GOT3 (cell line): ENCODE measurements around the gene SLC28A1.

Source experiments
- DNase-seq: peaks from one replicate; lab custom pipeline; 2025; ENCODE audit warnings: mixed read lengths; lab: John Stamatoyannopoulos, UW

Gene SLC28A1

GRCh38 chr15:84938726-84939125, 54.3 kb downstream of the SLC28A1 start:
- DNase-seq = no peak

DNA sequence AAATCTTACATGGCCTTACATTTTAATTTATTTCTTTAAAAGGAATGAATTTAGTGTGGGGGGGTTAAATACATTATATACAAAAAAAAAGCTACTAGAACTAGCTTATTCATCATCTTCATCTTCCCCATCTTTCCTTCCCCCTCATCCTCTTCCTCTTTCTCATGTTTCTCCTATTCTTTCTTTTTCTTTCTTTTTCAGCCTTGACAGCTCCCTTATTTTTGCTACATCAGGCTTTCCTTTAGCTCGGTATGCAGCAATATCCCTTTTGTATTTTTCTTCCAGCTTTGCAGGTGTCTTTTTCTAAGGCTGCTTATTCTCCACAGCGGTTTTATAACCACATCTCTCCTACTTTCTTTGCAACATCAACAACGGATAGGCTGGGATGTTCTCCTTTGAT, 55.9 kb downstream of the SLC28A1 start:
- no peak for DNase-seq

GRCh38 chr15:84942456-84942855, 58.0 kb downstream of the SLC28A1 start:
- no peak for DNase-seq

DNA sequence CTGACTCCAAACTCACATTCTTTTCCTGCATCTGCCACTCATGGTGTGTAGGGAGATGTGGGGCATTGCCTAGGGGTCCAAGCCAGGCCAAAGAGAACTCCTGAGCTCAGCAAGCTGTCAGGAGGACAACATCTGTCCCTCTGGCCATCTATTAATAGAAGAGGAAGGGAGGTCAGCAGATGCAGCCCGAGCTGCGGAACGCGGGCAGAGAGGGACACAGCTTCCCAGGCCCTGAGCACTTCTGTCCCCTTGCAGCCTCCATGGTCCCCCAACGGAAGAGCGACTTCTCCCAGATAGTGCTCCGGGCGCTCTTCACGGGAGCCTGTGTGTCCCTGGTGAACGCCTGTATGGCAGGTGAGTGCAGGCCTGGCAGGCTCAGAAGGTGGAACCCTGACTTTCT, 59.8 kb downstream of the SLC28A1 start:
- DNase-seq = no peak

- no peak for DNase-seq
These were observed 60.4 kb downstream of the SLC28A1 start for GRCh38 chr15:84944861-84945260.

DNA sequence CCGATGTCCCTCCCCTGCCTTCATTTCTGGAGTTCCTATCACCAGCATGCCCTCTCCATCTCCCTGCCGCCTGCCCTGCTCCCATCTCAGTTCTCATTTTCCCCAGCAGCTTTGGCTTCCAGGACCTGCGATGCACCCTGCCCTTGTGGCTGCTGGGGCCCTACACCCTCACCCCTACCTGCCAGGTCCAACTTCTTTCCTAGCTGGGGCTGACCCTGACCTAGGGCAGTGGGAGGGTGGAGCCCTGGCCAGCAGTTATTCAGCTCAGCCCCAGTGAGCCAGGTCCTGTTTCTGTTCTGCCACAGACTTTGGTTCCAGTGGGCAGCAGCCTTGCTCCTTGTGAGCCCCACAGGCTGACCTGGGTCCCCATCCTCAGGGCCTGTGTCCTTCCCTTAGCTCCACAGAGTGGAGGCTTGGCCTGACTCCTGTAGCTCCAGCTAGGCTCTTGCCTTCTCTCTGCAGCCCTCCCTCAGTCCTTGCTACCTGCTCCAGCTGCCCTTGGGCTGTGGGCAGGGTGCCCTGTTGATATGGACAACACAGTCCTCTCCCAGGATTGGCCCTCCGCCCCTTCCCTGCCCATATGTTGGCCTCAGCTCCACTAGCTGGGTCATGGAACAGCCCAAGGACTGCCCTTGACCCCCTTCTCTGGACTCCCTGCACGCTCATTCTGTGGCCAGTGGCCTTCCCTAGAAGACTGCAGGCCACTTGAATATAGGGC, 62.5 kb downstream of the SLC28A1 start:
- no peak for DNase-seq

GRCh38 chr15:84947947-84948830, 63.7 kb downstream of the SLC28A1 start:
- no peak for DNase-seq

- DNase-seq = no peak
These were observed 64.6 kb downstream of the SLC28A1 start for GRCh38 chr15:84949043-84949442.

- DNase-seq = no peak
These were observed 65.5 kb downstream of the SLC28A1 start for GRCh38 chr15:84949845-84950569.

DNA sequence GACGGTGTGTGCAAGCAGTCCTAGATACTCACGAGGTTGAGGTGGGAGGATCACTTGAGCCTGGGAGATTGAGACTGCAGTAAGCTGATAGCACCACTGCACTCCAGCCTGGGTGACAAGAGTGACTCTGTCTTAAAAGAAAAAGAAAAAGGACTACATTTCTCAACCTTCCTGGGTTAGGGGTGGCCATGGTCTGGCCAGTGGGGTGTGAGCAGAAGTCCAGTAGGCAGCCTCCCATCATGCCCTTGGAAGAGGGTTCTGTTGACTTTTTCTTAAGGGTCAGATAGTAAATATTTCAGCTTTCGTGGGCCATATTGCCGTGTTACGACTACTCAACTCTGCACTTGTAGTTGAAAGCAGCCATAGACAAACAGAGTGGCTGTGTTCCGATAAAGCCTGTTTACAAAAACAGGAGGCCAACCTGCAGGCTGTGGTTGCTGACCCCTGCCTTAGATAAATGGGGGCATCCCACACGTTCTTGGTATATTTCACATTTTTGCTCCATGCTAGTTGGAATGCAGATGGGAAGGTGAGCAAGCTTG, 66.2 kb downstream of the SLC28A1 start:
- no peak for DNase-seq

DNA sequence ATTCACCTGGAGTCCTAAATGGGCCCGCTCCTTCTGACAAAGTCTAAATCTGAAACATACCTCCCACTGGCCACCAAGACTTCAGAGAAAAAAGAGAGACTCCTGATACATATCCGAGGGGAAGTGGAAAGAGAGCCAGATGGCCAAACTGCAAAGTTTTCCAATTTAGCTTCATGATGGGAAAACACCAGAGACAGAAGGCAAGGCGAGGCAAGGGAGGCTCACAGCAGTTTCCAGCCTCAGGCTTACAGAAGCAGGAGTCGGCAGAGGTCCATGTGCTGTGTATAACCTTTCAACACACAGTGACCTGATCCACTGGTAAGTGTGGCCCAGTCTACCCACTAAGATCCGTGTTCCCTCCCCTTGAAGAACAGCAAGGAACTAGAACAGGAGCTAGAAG, 67.3 kb downstream of the SLC28A1 start:
- no peak for DNase-seq

DNA sequence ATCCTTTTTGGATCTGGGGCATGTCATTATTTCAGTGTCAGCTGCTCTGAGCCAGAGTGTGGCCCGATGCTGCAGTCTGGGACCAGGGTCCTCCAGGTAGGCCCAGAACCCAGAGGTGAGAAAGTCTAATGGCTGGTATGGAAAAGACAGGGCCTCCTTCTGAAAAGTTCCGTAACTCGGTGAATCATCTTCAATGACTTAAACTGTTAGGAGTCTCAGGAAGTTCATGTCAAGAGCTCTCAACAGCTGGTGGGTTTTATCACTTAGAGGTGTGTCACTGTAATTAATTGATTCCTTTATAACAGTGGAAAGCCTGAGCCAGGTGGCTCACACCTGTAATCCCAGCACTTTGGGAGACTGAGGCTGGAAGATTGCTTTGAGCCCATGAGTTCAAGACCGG, 68.7 kb downstream of the SLC28A1 start:
- DNase-seq = no peak

DNA sequence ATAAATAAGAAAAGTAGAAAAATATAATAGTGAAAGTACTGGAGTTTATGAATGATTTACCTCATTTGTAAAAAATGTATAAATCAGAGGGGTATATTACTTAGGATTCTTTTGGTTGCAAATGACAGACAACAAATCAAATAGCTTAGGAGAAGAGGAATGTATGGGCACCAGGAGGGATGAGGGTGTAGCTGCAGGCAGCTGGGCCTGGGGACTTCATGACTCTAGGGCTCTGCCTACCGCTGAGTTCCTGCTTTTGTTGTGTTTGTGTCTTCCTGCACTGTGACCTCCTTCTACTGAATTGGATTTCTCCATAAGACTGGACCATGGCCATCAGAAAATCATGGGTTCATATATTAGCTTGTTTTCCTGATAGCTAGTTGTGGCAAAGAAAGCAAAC, 69.3 kb downstream of the SLC28A1 start:
- no peak for DNase-seq

- DNase-seq = no peak
These were observed 70.8 kb downstream of the SLC28A1 start for GRCh38 chr15:84955089-84955848.

- DNase-seq = no peak
These were observed 71.7 kb downstream of the SLC28A1 start for GRCh38 chr15:84956199-84956598.

DNA sequence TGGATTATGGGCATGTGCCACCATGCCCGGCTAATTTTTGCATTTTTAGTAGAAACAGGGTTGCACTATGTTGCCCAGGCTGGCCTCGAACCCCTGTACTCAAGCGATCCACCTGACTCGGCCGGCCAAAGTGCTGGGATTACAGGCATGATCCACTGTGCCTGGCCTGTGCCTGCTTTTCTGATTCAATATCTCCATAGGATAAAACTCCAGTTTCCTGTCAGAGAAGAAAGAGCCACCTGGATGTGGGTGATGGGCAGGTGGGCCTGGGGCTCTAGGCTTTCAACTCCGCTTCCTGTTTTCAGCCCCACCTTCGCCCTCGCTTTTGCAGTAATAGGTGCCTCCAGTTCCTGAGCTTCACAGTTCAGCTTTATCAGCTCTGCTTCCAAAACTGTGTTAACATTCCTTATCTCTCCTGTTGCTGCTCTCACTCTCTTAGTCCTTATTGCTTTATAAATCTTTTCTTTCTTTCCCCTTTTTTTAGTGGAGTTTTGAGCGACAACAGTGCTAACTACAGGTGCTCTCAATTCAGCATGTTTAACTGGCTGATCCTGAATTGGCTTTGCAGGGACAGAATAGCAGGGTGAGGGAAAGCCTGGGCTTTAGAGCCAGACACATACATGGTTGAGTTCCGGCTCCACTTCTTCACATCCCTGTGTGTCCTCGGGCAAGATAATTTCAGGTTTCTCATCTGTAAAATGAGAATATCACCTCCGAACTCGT, 76.1 kb downstream of the SLC28A1 start:
- DNase-seq = no peak

- no peak for DNase-seq
These were observed 76.6 kb downstream of the SLC28A1 start for GRCh38 chr15:84961114-84961452.

DNA sequence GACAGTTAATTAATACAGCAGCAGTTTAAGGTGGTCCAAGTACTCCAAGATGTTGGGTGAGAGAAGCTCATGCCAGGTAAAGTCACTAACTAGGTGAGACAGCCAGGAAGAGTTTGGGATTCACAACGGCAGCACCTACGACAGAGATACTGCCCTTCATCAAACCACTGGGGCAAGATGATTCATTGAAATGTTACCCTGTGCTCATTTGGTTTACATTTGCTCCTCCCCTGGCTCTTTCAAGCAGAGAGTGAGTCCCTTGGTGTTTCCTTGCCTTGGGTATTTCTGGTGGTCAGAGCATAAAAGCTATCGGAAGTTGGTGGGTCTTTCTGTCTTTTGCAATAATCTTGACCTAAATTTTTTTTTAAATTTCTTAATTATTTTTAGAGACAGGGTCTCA, 77.2 kb downstream of the SLC28A1 start:
- DNase-seq = no peak

- DNase-seq = no peak
These were observed 78.5 kb downstream of the SLC28A1 start for GRCh38 chr15:84962955-84963354.

GRCh38 chr15:84967380-84967779, 82.9 kb downstream of the SLC28A1 start:
- DNase-seq = no peak

DNA sequence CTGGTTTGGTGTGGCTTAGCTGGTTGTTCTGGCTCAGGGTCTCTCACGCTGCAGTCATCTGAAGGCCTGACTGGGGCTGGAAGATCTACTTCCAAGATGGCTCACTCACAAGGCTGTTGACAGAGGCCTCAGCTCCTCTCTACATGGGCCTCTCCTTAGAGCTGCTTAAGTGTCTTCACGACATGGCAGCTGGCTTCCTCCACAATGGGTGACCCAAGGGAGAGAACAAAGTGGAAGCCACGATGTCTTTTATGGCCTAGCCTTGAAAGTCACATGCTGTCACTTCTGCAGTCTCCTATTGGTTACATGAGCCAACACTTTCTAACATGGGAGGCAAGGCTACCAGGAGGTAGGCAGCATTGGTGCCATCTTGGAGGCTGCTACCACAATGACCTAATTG, 83.8 kb downstream of the SLC28A1 start:
- DNase-seq = no peak
